Measurements from ENCODE around the gene TRMT44.

TRMT44 gene

GRCh38 chr4:8513931-8514330 is 73.4 kb downstream of the TRMT44 start:
- no peak for DNase-seq (ENCODE audit: low read depth in 3 of 3)

GRCh38 chr4:8514391-8514790 is 73.8 kb downstream of the TRMT44 start:
- no peak for DNase-seq (ENCODE audit: low read depth in 3 of 3)

DNA sequence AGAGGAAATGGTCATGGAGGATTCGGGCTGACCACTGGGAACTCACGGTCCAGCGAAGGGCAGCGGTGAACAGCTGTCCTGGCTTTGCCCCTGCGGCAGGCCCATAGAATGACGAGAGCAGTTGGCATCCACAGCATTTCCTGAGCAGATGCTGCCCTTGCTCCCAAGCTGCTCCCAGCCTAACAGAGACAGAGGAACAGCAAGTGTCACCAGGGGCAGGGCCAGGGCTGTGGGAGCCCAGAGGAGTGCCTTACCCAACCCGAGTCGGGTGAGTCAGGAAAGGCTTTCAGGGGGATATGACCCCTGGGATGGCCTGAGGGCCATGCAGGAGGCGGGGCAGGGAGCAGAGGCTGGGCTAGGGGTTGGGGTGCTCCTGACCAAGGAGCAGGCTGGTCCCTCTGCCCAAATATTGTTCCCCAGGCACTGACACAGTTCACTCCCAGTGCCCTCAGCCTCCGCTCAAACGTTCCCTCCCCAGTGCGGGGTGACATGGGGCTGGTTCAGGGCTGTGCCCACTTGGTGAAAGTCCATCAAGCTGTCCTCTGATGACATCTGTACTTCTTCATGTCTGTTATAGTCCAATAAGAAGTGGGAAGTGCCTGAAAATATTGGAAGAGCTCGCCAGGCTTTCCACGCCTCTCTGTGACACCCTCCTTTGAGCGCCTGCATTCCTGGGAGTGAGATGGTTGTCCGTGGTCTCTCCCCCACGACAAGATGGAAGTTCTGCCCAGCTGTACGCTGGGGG is 74.9 kb downstream of the TRMT44 start:
- no peak for DNase-seq (ENCODE audit: low read depth in 3 of 3)

DNA sequence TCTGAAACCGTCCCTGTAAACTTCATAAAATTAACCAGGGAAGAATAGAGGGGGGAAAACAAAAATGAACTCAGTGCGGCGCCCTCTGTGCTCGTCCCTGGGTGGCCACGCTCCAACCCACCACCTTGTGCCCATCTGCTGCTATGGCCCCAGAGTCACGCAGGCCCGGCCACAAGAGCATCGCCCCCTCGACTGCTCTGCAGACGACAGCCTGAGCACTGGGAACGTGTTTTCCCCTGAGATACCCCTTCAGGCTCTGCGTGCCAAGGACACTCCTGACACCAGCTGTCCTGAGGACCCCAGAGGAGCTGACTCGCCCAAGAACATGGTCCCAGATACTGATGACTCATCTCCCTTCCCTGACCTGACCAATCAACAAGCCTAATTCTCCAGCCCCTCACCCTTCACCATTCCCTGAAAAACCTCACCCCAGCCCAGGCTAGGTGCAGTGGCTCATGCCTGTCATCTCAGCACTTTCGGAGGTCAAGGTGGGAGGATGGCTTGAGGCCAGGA is 75.5 kb downstream of the TRMT44 start:
- DNase-seq (ENCODE audit: low read depth in 3 of 3), result no peak

- DNase-seq (ENCODE audit: low read depth in 3 of 3), result no peak
Measured at GRCh38 chr4:8516996-8517550, 76.5 kb downstream of the TRMT44 start.

DNA sequence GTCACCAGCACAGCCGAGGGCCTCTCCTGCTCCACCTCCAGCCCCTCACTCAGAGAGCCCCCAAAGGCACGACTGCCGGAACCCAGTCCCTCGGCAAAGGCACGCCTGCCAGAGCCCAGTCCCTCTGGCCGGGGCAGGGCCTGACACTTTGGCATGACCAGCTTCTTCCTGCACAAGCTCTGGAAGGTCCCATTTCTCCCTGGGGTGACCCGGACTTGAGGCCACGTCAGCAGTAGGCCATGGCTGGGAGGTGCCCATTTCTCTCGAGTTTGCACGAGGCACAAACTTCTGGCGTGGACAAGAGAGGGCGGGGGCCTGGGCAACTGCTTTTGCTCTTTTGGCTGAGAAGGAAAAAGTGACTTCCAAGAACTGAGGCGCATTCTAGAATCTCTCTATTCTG is 77.4 kb downstream of the TRMT44 start:
- DNase-seq (ENCODE audit: low read depth in 3 of 3), result no peak

DNA sequence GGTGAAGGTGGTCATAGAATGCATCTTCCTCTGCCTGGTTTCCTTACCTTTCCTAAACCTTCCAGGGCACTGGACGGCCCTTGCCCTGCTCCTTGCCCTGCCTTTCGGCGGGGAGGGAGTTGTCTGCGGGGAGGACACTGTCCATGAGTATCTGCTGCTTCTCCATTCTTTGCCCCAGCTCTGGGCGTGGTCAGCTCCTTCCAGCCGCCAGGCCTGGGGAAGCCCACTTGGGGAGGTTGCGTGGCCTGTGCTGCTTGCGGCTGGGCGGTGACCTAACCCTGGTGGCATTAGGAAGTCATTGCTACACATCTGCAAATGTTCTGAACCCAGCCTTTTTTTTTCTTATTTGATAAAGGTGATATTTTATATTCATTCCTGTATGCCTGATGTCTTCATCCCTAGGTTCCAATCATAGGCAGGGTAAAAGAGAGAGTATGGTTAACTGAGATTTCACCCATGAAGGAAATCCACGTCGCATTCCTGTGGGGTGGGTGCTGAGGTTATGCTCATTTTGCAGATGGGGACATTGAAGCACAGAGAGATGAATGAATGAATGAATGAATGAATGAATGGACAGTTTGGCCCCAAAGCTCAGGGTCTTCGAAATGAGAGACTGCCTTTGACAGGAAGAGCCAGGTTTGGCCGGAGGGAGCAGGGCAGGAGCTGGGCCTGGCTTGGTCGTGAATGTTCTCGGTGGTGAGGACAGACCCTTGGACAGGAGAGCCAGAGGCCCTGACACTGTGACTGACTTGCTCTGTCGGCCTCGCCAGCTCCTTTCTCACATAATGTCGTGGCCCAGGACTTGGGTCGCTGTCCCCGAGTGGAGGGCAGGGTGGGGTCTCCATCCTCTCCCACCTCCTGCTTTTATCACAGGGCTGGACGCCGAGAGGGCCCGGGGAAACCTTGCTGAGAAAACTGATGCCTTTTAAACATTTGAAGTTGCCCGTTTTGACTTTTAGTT is 81.9 kb downstream of the TRMT44 start:
- DNase-seq (ENCODE audit: low read depth in 3 of 3), result no peak

DNA sequence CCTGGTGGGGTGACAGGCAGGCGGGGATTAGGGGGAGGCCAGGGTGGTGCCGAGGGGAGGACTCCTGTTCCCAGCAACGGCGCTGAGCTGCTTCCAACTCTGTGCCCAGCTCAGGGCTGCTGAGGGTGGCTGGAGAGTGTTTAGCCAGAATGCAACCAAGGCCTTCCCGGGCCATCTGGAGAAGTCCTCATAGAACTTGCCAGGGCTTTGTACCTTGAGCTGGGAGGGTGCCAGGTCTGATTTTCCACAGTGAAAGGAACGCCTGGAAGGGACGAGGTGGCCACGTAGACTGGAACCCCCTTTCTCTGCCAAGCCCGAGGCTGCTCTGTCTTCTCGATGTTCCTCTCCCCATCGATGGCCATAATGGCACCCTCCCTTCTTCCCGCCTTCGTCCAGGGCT is 82.6 kb downstream of the TRMT44 start:
- DNase-seq (ENCODE audit: low read depth in 3 of 3), result no peak

DNA sequence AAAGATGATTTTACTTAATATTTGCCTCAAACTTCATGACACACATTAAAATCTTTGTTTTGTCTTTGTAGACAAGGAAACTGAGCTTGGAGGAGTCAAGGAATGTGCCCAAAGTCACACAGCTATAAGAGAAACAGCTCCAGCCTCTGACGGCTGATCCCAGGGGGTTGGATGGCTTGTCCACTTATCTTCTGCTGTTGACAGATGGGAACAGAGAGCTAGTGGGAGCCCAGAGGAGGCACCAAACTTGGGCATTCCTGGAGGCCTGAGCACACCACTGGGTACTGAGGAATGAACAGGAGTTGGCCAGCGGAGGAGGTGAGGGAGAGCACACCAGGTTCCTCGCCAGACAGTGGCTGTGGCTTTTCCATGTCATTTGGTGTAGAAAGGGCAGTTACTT is 83.2 kb downstream of the TRMT44 start:
- no peak for DNase-seq (ENCODE audit: low read depth in 3 of 3)

DNA sequence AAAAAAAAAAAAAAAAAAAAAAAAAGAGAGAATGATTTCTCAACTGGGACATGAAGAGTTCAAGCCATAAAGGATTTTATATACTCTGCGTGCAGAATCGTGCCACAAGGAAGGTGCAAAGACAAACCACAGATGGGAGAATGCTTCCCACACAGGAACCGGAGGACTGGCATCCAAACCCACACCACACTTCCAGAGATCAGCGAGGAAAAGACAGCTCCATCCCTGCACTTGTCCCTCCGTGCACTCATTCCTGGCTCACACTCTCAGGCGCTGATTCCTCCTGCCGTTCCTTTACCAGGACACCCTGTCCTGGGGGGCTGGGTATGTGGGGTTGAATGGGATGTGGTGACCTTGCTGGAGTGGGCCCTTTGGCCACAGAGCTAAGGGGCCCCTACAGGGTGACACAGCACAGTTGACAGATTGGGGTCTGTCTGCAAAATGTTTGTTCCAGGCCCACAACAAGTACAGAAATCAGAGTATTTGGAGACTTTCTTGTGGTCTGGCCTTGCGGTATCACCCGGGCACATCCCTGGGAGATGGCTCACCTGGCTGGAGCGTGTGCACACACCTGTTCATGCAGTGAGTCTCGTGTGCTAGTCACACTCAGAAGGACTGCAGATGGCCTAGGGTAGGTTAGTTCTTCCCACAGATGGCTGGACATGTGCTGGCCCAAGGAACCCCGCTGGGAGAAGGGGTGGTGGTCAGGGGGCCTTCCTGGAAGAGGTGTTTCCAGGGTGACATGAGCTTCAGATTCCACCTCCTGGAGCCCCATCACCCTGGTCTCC is 84.2 kb downstream of the TRMT44 start:
- DNase-seq (ENCODE audit: low read depth in 3 of 3), result no peak

DNA sequence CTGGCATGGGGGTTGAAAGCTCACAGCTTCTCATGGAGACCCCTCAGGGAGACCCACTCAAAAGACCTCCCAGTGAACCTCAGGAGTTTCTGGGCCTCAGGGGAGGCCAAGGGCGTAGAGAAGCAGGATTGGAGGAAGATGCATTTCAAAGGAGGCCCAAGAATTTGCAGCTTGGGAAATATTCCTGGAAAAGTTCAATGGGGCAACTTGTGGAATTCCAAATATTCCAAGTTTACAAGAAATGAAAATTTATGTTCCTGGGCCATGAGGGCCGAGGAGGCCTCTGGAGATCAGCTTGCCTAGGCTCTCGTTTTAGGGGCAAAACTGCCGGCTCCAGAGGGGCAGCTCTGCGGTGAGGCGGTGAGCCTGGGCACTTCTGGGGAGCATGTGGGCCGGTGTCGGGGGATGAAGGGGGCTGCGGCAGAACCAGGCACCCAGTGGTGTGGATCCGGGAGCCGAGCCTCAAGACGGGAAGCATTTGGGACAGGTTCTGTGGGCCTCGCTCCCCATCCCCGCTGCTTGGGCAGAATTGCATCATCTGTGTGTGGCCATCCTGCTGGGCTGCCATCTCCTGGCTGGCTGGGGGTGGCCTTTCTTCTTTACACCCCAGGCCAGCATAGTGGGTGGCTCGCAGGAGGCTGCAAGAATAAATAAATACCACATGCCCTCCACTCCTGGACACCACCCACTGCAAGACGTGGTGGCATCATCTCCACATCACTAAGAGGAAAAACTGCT is 85.0 kb downstream of the TRMT44 start:
- no peak for DNase-seq (ENCODE audit: low read depth in 3 of 3)

Measured in stimulated activated CD4-positive, alpha-beta T cell treated with anti-CD3 and anti-CD28 coated beads, TNF-alpha, amount 100 ng/mL, for 48 hours (primary cell).